HepG2 (cell line): ENCODE measurements around the gene MMP23B. TPM values are rescaled to one million over a fixed set of nuclear protein-coding genes. Genes with fewer than 3 reads are reported as not detected.
"Not testable (repeated sequence)": the region's sequence is repeated elsewhere in the genome, so short reads cannot be mapped to it uniquely, and the experiment has no call there.

Experiments used
- ATAC-seq: fragments of 200-7000 bp; cut with Tn5 transposase; 3 replicates; pipeline ENCODE4 v1.9.1; 2020; ENCODE audit warnings: mild to moderate bottlenecking, moderate library complexity
- BruUV-seq: library from RNA; stranded (reverse); fragments of 400-500 nt; replicated peaks from 2 replicates; lab custom pipeline; 2021; lab: Mats Ljungman, UMichigan
- CTCF ChIA-PET: fragments of 300-600 bp; formaldehyde crosslinking; extraction: SDS; loops from one replicate; lab custom pipeline; 2021; ENCODE audit warnings: low total read pairs, inconsistent platforms, low intra/inter-chr PET ratio; lab: Yijun Ruan, JAX
- POLR2A ChIA-PET: fragments of 350-600 bp; sonication (Branson Sonifier 250); formaldehyde crosslinking; loops from one replicate; lab custom pipeline; 2020; ENCODE audit warnings: antibody characterized with exemption, inconsistent platforms; lab: Yijun Ruan, JAX
- DNase-seq: peaks from one replicate; pipeline ENCODE4 v3.0.0-alpha.2; 2015; ENCODE audit warnings: low spot score
- FAIRE-seq: peaks from 3 replicates; lab custom pipeline; 2011; peaks lifted over from hg19 to GRCh38; lab: Jason Lieb, UNC
- H2AFZ ChIP-seq: one replicate; pipeline ENCODE4 v1.6.1; 2011; ENCODE audit warnings: low read length, inconsistent platforms
- H3K27ac ChIP-seq: fragments of 300-600 bp; 3 replicates; pipeline ENCODE4 v1.8.0; 2011; ENCODE audit warnings: mixed run types, mild to moderate bottlenecking, mixed read lengths, low read length, inconsistent platforms; ENCODE audit not compliant: insufficient read depth; ENCODE audit errors: extremely low read length
- H3K27me3 ChIP-seq, 2 experiments: fragments of 200-600 bp in 1 of 2; 2 replicates in 1 of 2; 3 replicates in 1 of 2; pipeline versions ENCODE4 v1.6.0 to v1.8.0; 2011; ENCODE audit warnings: low read length in 2 of 2, mild to moderate bottlenecking in 2 of 2, moderate library complexity in 2 of 2, inconsistent platforms in 1 of 2; ENCODE audit not compliant: insufficient read depth in 2 of 2, control insufficient read depth in 1 of 2
- H3K36me3 ChIP-seq, 2 experiments: fragments of 200-600 bp in 1 of 2; replicated peaks in 1 of 2; 2 replicates in 1 of 2; 3 replicates in 1 of 2; pipeline versions ENCODE4 v1.5.1 to v1.8.0; 2011; ENCODE audit warnings: low read length in 2 of 2, inconsistent platforms in 1 of 2; ENCODE audit not compliant: insufficient read depth in 2 of 2, control insufficient read depth in 1 of 2
- H3K4me1 ChIP-seq: 2 replicates; pipeline ENCODE4 v1.5.1; 2012; ENCODE audit warnings: low read length, inconsistent platforms; ENCODE audit not compliant: insufficient read depth
- H3K4me2 ChIP-seq: 2 replicates; pipeline ENCODE4 v1.6.0; 2011; ENCODE audit warnings: low read depth, low read length, inconsistent platforms
- H3K4me3 ChIP-seq, 3 experiments: fragments of 200-600 bp in 1 of 3; sonication (generic), shearing (Covaris generic) in 1 of 3; replicated peaks in 1 of 3; 2 replicates each; pipeline ENCODE4 v1.5.1; 2011 to 2016; ENCODE audit warnings: low read length in 3 of 3, inconsistent platforms in 2 of 3, low read depth in 2 of 3, mild to moderate bottlenecking in 2 of 3, control low read depth in 1 of 3, mixed read lengths in 1 of 3; ENCODE audit not compliant: insufficient read depth in 1 of 3
- H3K79me2 ChIP-seq: one replicate; pipeline ENCODE4 v1.6.1; 2011; ENCODE audit warnings: low read length, inconsistent platforms; ENCODE audit not compliant: insufficient read depth
- H3K9ac ChIP-seq: 2 replicates; pipeline ENCODE4 v1.6.0; 2011; ENCODE audit warnings: mild to moderate bottlenecking, low read depth, low read length, inconsistent platforms; ENCODE audit not compliant: insufficient read depth
- H3K9me3 ChIP-seq: 2 replicates; pipeline ENCODE4 v1.5.1; 2012; ENCODE audit warnings: mild to moderate bottlenecking, low read length
- H4K20me1 ChIP-seq: 2 replicates; pipeline ENCODE4 v1.6.0; 2011; ENCODE audit warnings: inconsistent platforms, mild to moderate bottlenecking, low read length, moderate library complexity; ENCODE audit not compliant: insufficient read depth
- CHD2 ChIP-seq: IDR thresholded peaks from 2 replicates; pipeline ENCODE4 v1.6.1; 2011; ENCODE audit warnings: low read depth, low read length, improper control_type of control experiment
- HNRNPL ChIP-seq: fragments of 200-400 bp; formaldehyde crosslinking; IDR thresholded peaks from 2 replicates; pipeline ENCODE4 v1.6.1; 2017; ENCODE audit warnings: mild to moderate bottlenecking, low read depth, low read length
- NFATC3 ChIP-seq: sonication (generic); formaldehyde crosslinking; IDR thresholded peaks from 2 replicates; pipeline ENCODE4 v1.5.1; 2020; ENCODE audit warnings: mild to moderate bottlenecking, missing genetic modification reagents
- SMYD3 ChIP-seq: sonication (generic); formaldehyde crosslinking; IDR thresholded peaks from 2 replicates; pipeline ENCODE4 v1.8.1; 2023; ENCODE audit warnings: mild to moderate bottlenecking, missing genetic modification reagents
- SNRNP70 ChIP-seq: fragments of 200-400 bp; formaldehyde crosslinking; IDR thresholded peaks from 2 replicates; pipeline ENCODE4 v1.6.1; 2017; ENCODE audit warnings: mild to moderate bottlenecking, low read depth, low read length, moderate library complexity
- U2AF2 ChIP-seq: fragments of 200-400 bp; formaldehyde crosslinking; IDR thresholded peaks from 2 replicates; pipeline ENCODE4 v1.6.1; 2017; ENCODE audit warnings: low read depth, mild to moderate bottlenecking, low read length
- ZBTB38 ChIP-seq: sonication (generic); formaldehyde crosslinking; IDR thresholded peaks from 2 replicates; pipeline ENCODE4 v1.5.1; 2020; ENCODE audit warnings: mild to moderate bottlenecking, missing genetic modification reagents
- ZBTB42 ChIP-seq: sonication (generic); formaldehyde crosslinking; IDR thresholded peaks from 2 replicates; pipeline ENCODE4 v1.5.0; 2020; ENCODE audit warnings: mild to moderate bottlenecking, missing genetic modification reagents
- ZNF296 ChIP-seq: sonication (generic); formaldehyde crosslinking; conservative IDR thresholded peaks from 2 replicates; pipeline ENCODE4 v1.5.0; 2020; ENCODE audit warnings: mild to moderate bottlenecking, missing genetic modification reagents
- ZNF780A ChIP-seq: sonication (generic); formaldehyde crosslinking; IDR thresholded peaks from 2 replicates; pipeline ENCODE4 v1.8.0; 2022; ENCODE audit warnings: mild to moderate bottlenecking, missing genetic modification reagents, moderate library complexity
- WGBS: methylation state at CpG from one replicate; pipeline ENCODE4 v1.1.6; 2017; ENCODE audit warnings: low lambda C conversion rate; 5-methylcytosine and 5-hydroxymethylcytosine counted together
- in situ Hi-C: cut with HindIII; loops from 2 replicates; pipeline ENCODE4 v1.10.0; 2017; ENCODE audit warnings: low pct_unique_long_range_greater_than_20kb; ENCODE audit not compliant: extremely low pct_ligation_motif_present
- intact Hi-C: fragments of 100-400 bp; cut with micrococcal nuclease; formaldehyde crosslinking; loops from one replicate; pipeline ENCODE4 v1.10.0; 2022; ENCODE audit not compliant: unreplicated experiment
- polyA plus RNA-seq, 8 experiments: library from polyadenylated mRNA; depleted of rRNA in 3 of 8; stranded (reverse) in 7 of 8; unstranded in 1 of 8; fragments of >200 nt; fragmentation: Illumina TruSeq in 4 of 8; extraction: Trizol in 4 of 8; gene quantifications; 2 replicates each; pipeline versions ENCODE4 v1.2.1 to v1.2.3, GENCODE V29; 2011 to 2016; ENCODE audit warnings: low read depth in 4 of 8, missing spikeins in 1 of 8, mixed read lengths in 1 of 8; ENCODE audit not compliant: insufficient read depth in 1 of 8
- total RNA-seq, 5 experiments: library from RNA; depleted of rRNA; stranded (reverse); fragments of >200 nt; fragmentation: Illumina TruSeq; extraction: Trizol; gene quantifications; 2 replicates each; pipeline ENCODE4 v1.2.3, GENCODE V29; 2016; ENCODE audit warnings: low read depth in 1 of 5
- TF ChIP-seq, protein P1 (sequence below): sonication (generic); formaldehyde crosslinking; IDR thresholded peaks from 2 replicates; pipeline ENCODE4 v1.8.0; 2022; ENCODE audit warnings: mild to moderate bottlenecking, missing genetic modification reagents, moderate library complexity
- TF ChIP-seq, protein P2 (sequence below): sonication (generic); formaldehyde crosslinking; conservative IDR thresholded peaks from 2 replicates; pipeline ENCODE4 v1.4.0; 2020; ENCODE audit warnings: missing genetic modification reagents
- TF ChIP-seq, protein P3 (sequence below): sonication (generic); formaldehyde crosslinking; IDR thresholded peaks from 2 replicates; pipeline ENCODE4 v1.9.0; 2022; ENCODE audit warnings: low read depth, missing genetic modification reagents

The MMP23B gene
- total and polyA plus RNA-seq, 2 of the 13 experiments (the other 11 are each of a cell fraction or from before 2014, with no cell fraction given): 0.61 to 0.75 TPM

- BruUV-seq, H3K79me2 ChIP-seq, H2AFZ ChIP-seq, ATAC-seq, CTCF ChIA-PET, POLR2A ChIA-PET, H3K9ac ChIP-seq, H3K4me3 ChIP-seq, H4K20me1 ChIP-seq, intact Hi-C loops, H3K27ac ChIP-seq, DNase-seq, H3K4me2 ChIP-seq, FAIRE-seq, in situ Hi-C loops, H3K9me3 ChIP-seq, H3K27me3 ChIP-seq: not testable (repeated sequence)
- WGBS: 93% methylated on average over 3 of the region's 21 CpGs
- peaks cover 34% of the 10 kb centered on the region for H3K4me1 ChIP-seq
- H3K36me3 ChIP-seq: peaks cover 0 to 15% of the 10 kb centered on the region in 2 experiments; a peak in 1 of 5 replicates
Observed at GRCh38 chr1:1676087-1676486, 44.1 kb downstream of the MMP23B start.

DNA sequence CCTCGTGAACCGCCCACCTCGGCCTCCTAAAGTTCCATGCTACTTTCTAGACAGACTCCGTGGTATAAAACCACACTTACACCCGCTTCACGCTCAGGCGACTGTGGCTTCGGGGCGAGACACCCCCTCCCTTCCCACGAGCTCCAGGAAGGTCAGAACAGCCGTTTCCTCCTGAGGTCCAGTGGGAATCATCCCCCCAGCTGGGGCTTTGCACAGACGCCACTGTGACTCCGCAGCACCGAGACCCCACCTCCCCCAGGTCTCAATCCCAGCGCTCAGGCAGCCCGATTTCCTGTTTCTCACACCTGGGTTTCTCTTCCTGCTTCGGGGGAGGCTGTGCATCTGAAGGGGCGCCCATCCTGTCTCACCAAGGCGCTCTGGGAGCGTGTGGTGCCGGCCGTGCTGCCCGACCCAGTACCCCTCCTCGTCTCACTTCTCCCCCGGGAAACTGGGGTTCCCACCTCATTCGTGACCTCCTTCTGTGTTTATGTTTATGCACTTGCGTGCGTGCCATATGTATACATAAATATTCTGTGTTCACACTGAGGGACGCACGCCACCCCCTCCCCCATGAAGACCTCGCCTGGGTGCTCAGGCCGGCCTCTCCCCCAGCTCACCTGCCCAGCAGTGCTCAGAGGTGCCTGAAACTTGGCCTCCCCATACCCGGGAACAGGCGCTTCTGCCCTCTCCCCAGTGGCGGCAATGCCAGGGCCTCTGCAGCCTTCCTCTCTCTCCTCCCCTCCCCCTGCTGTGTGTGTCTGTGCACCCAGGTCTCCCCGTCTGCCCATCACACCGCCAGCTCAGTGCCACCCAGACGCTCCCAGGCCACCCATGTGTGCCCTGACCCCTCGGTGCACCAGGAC, 46.0 kb downstream of the MMP23B start:
- FAIRE-seq (no peak), ATAC-seq (no peak), DNase-seq (no peak)
- H3K36me3 ChIP-seq: no peaks in the 10 kb centered on the region
- no peaks in the 10 kb centered on the region; the same call in 1 of the 2 replicates for H4K20me1 ChIP-seq
- BruUV-seq: no TSS peak
- CTCF ChIA-PET: no interaction called here
- H3K4me1 ChIP-seq: peaks cover 50% of the 10 kb centered on the region
- peak overlapping the region; percentile 83 for H3K4me2 ChIP-seq
- POLR2A ChIA-PET: interaction anchor here (0.8 to 1.5 kb wide), 4 partner anchors 62 to 244 kb away, joined by 3 to 8 read pairs (median 4); partner anchors contain the start of gene MIB2
- peaks cover 6% of the 10 kb centered on the region for H3K79me2 ChIP-seq
- peak overlapping the region; percentile 14 to 70 (median 47); a peak in 5 of 6 replicates for H3K4me3 ChIP-seq
- intact Hi-C loops (no loop called here), in situ Hi-C loops (no loop called here)
- no peak overlapping the region for H2AFZ ChIP-seq
- peak overlapping the region; percentile 74 for H3K9ac ChIP-seq
- H3K27me3 ChIP-seq: no peaks in the 10 kb centered on the region
- 94% methylated on average over 37 of the region's 39 CpGs for WGBS
- H3K27ac ChIP-seq: peak overlapping the region; percentile 80
- H3K9me3 ChIP-seq: no peaks in the 10 kb centered on the region
- TF ChIP-seq, protein P1, sequence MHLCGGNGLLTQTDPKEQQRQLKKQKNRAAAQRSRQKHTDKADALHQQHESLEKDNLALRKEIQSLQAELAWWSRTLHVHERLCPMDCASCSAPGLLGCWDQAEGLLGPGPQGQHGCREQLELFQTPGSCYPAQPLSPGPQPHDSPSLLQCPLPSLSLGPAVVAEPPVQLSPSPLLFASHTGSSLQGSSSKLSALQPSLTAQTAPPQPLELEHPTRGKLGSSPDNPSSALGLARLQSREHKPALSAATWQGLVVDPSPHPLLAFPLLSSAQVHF (CRISPR knock-in tag): peak; percentile 39; the same call in 1 of the 2 replicates
- no peak for TF ChIP-seq CHD2
- no peak for TF ChIP-seq NFATC3 (CRISPR knock-in tag)
- peak; percentile 34; the same call in 1 of the 2 replicates for TF ChIP-seq ZNF780A (CRISPR knock-in tag)
- no peak for TF ChIP-seq SNRNP70
- TF ChIP-seq HNRNPL: peak; percentile 85; the same call in 1 of the 2 replicates
- TF ChIP-seq SMYD3 (CRISPR knock-in tag): no peak
- TF ChIP-seq, protein P2, sequence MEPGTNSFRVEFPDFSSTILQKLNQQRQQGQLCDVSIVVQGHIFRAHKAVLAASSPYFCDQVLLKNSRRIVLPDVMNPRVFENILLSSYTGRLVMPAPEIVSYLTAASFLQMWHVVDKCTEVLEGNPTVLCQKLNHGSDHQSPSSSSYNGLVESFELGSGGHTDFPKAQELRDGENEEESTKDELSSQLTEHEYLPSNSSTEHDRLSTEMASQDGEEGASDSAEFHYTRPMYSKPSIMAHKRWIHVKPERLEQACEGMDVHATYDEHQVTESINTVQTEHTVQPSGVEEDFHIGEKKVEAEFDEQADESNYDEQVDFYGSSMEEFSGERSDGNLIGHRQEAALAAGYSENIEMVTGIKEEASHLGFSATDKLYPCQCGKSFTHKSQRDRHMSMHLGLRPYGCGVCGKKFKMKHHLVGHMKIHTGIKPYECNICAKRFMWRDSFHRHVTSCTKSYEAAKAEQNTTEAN (CRISPR knock-in tag): no peak
- TF ChIP-seq ZBTB38 (CRISPR knock-in tag): 0 out of 2 replicates have a peak, but pooled peaks have one; percentile 3
- no peak for TF ChIP-seq U2AF2
- 0 out of 2 replicates have a peak, but pooled peaks have one; percentile 52 for TF ChIP-seq ZNF296 (CRISPR knock-in tag)
- 0 out of 2 replicates have a peak, but pooled peaks have one; percentile 2 for TF ChIP-seq ZBTB42 (CRISPR knock-in tag)
- TF ChIP-seq, protein P3, sequence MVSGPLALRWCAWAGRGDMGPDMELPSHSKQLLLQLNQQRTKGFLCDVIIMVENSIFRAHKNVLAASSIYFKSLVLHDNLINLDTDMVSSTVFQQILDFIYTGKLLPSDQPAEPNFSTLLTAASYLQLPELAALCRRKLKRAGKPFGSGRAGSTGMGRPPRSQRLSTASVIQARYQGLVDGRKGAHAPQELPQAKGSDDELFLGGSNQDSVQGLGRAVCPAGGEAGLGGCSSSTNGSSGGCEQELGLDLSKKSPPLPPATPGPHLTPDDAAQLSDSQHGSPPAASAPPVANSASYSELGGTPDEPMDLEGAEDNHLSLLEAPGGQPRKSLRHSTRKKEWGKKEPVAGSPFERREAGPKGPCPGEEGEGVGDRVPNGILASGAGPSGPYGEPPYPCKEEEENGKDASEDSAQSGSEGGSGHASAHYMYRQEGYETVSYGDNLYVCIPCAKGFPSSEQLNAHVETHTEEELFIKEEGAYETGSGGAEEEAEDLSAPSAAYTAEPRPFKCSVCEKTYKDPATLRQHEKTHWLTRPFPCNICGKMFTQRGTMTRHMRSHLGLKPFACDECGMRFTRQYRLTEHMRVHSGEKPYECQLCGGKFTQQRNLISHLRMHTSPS (CRISPR knock-in tag): no peak
